SH-SY5Y (cell line): Measurements from ENCODE around the gene FOXP1.

Experiments
- GATA2 ChIP-seq: IDR thresholded peaks from 2 replicates; pipeline ENCODE4 v1.6.1; 2011; ENCODE audit warnings: mild to moderate bottlenecking, low read depth, low read length
- GATA3 ChIP-seq: IDR thresholded peaks from 2 replicates; pipeline ENCODE4 v1.6.1; 2011; ENCODE audit warnings: low read depth, mild to moderate bottlenecking, low read length, moderate library complexity

- TF ChIP-seq GATA2 (no peak), GATA3 (no peak)
These were observed 273.6 kb downstream of the FOXP1 start for GRCh38 chr3:71309886-71310285.
